Retina (tissue), 1 donor: ENCODE data around the gene GNG13.
"Not testable (repeated sequence)": the region's sequence is repeated elsewhere in the genome, so short reads cannot be mapped to it uniquely, and the experiment has no call there.

Experiments used
- DNase-seq: peaks from one replicate; pipeline ENCODE4 v3.0.0-alpha.2; 2016

The GNG13 gene

DNA sequence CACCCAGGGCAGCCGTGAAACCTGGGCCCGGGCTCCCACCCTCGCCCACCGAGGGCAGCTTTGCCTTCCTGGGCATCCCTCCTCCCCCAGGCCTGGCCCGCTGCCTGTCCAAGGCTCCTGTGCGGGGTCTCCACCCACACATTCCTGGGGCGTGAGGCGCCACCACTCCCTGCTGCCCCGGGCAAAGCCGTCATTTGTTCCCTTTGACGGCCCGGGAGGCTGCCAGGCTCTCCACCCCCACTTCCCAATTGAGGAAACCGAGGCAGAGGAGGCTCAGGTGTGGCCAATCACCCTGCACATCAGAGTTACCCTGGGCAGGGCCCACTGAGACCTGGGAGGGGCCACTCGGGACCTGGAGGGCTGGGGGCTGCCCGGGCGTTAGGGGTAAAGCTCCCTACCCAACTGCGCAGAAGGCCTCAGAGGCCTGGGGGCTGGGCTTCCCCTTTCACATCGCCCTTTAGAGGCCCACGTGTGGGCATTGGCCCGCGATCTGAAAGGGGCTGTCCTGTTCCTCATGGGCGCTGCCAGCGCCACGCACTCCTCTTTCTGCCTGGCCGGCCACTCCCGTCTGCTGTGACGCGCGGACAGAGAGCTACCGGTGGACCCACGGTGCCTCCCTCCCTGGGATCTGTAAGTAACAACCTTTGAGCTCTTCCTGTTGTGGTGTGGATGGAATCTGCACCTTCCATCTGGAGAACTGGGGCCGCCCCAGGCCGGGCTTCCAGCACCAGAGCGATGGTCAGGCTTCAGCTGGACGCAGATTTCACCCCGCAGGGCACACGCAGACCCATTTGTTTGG lies 39.8 kb downstream of the GNG13 start, which contains the start of gene MSLN:
Gene MSLN (plus strand): TSS at position 190 of the 799 bp plus-strand sequence. CDS start 1,947 bp downstream, outside the sequence.
- no peak for DNase-seq

DNA sequence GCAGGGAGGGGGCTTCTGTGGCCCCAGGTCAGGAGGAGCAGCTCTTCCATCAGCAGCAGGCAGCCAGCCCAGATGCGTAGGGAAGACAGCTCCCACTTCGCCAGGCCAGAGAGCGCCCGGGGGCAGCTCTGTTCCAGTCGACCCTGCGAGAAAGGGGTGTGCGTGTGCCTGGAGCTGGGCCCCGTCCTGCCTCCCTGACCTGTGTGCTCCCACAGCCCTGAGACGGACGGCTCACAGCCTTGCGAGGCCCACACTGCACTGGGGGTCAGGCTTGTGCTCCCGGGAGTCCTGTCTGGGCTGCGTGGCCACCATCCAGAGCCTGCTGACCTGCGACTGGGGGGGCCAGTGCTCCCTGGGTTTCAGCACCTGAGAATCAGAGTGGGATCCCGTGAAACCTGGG lies 40.5 kb downstream of the GNG13 start:
- no peak for DNase-seq

DNA sequence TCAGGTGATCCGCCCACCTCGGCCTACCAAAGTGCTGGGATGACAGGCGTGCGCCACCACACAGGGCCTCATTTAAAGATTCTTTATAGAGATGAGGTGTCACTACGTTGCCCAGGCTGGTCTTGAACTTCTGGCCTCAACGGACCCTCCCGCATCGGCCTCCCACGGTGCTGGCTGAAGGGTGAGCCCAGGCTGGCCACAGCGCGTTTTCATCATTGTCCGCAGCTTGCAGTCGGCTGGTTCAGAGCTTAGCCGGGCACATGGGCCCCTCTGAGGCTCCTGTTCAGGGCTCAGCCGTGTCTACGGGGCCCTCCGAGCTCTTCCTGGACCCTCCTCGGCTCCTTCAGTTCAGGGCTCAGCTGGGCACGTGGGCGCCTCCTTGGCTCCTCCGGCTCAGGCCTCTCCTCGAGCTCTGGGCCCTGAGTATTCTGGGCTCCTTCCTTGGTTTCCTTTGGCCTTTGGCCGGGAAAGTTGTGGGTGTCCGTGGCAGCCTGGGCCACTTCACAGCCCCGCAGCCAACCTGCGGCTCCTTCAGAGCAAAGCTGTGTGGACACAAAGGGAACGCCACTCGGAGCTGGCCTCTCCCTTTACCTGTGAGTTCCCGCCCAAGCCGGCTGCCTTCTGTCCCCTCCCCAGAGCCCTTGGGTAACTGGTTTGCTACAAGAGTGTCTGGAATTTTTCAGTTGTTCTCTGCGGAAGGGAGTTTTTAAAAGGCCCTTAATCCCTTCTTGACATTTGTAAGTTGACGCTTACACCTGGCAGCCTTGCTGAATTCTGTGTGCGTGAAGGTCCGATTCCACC lies 41.2 kb downstream of the GNG13 start:
- no peak for DNase-seq

DNA sequence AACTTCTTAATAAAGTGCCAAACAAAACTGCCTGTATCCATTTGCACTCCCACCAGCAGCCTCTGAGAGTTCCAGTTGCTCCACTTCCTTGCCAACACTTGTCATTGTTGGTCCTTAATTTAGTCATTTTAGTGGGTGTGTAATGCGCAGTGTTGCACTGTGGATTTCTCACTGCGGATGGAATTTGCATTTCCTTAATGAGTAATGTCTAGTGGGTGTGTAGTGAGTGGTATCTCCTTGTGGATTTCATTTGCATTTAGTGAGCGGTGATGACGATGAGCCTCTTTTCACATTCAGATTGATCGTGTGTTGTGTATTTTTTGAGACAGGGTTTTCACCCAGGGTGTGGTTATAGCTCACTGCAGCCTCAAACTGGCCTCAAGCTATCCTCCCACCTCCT lies 44.1 kb downstream of the GNG13 start:
- DNase-seq: no peak

DNA sequence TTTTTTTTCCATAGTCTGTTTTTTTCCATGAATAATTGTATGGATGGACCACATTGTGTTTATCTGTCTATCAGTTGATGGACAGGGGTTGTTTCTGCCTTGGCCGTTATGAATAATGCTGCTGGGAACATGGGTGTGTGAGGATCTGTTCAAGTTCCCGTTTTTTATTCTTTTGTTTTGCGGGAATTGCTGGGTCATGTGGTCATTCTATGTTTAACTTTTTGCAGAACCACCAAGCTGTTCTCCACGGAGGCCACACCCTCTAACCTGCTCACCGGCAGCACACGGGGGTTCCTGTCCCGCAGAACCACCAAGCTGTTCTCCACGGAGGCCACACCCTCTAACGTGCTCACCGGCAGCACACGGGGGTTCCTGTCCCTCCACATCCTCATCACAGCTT lies 45.9 kb downstream of the GNG13 start:
- DNase-seq: no peak

DNA sequence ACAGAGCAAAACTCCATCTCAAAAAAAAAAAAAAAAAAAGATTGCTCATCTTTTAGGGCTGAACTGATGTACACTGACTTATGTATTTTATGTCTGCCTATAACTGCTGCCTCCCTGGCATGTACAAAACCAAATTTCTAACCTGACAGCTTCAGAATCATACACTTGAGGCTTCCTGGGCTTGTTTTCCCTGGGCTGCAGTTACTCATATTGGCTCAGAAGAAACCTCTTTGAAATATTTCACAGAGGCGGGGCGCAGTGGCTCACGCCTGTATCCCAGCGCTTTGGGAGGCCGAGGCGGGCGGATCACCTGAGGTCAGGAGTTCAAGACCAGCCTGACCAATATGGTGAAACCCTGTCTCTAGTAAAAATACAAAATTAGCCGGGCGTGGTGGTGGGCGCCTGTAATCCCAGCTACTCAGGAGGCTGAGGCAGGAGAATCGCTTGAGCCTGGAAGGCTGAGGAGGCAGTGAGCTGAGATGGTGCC lies 46.4 kb downstream of the GNG13 start:
- DNase-seq: not testable (repeated sequence)

DNA sequence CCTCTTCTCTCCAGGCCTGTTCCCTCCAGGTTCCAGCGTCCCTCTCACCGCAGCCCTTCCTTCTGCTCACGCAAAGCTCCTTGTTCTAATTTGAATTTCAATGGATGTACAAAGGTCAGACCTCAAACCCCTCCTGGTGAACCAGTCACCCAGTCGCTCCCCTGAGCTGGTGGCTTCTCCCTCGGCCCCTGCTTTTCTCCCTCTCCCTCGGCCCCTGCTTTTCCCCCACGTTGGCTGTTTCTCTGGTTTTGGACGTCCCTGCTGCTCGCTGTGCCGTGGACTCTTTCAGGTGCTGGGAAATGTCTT lies 48.6 kb downstream of the GNG13 start:
- no peak for DNase-seq

DNA sequence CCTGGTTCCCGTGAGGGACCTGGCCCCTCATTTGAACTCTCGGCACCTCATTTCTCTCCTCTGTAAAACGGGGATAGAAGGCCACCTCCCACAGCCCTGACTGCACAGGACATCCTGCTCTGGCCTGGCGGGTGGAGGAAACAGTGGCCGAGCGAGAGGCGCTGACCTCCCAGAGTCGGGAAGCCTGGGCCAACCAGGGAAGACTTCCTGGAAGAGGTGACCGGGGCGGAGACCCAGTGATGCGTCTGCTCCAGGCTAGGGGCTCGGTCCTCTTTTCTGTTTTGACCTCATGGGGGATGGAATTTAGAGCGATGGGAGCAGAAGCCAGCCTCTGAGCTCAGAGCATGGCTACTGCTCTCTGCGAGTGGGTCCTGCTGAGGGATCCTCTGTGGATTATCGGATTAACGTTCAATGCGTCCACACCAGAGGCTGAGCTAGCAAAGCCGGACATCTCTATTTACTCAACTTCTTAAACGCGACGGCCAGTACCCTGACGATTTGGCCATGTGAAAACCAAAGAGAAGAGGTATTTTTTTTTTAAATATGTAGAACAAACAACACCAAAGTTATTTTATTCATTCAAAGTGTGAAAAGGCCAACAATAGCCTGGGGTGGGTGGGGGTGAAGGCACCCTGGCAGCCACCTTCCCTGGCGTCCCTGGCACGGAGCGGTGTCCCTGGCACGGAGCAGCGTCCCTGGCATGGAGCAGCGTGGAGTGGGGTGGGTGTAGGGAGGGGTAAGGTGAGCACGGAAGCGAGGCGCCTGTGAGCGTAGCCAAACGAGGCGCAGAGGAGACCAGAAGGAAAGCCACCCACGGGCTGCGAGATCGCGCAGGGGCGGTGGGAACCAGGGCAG lies 49.2 kb downstream of the GNG13 start:
- no peak for DNase-seq

DNA sequence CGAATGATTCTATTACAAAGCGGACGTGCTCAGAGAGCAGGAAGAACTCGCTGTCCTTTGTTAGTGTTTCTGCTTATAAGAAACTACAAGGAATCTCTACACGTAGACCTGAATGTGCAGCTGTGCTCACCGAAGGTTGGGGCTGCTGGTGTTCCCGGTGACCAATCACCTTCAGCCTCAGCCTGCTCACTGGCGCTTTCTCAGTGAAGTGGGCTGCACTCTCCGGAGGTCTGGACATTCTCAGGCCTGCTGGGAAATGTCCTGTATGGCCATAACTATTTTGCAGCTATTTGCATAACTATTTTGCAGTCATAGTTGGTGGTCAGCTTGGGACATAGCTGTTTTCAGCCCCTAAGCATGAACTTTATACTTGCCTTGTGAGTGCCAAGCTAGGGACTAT lies 50.0 kb downstream of the GNG13 start:
- DNase-seq: no peak

DNA sequence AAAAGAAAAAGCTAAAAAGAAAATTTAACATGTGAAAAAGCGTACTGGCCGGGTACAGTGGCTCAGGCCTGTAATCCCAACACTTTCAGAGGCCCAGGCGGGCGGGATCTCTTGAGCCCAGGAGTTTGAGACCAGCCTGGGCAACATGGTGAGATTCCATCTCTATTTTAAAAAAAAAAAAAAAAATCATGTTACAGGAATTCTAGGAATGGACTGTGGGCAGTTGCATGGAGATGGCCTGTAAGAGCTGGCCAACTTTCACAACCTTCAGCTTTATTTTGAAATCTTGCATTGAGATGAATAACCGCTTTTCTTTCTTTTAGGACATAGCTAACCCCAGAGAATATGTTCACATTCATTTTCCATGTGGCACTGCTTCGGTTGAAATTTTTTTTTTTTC lies 51.5 kb downstream of the GNG13 start:
- DNase-seq: no peak
